PC-3 (cell line): ENCODE data around the gene TSPAN13. TPM values are rescaled to one million over a fixed set of nuclear protein-coding genes. Genes with fewer than 3 reads are reported as not detected.

Source experiments
- ATAC-seq: fragments of 200-7000 bp; cut with Tn5 transposase; 2 replicates; pipeline ENCODE4 v1.9.1; 2020; ENCODE audit warnings: mild to moderate bottlenecking, moderate library complexity
- BruUV-seq: library from RNA; stranded (reverse); fragments of 400-500 nt; replicated peaks from 2 replicates; lab custom pipeline; 2021; lab: Mats Ljungman, UMichigan
- CTCF ChIA-PET: fragments of 300-600 bp; sonication (Branson Sonifier 250); formaldehyde crosslinking; loops from one replicate; lab custom pipeline; 2022; ENCODE audit warnings: antibody characterized with exemption; lab: Charles Lee
- POLR2A ChIA-PET: fragments of 300-600 bp; sonication (Branson Sonifier 250); formaldehyde crosslinking; loops from one replicate; lab custom pipeline; 2022; ENCODE audit warnings: antibody characterized with exemption; ENCODE audit not compliant: unreplicated experiment; lab: Charles Lee
- DNase-seq: peaks from one replicate; pipeline ENCODE4 v3.0.0-alpha.2; 2015
- H2AFZ ChIP-seq: fragments of 300-600 bp; sonication (generic); 2 replicates; pipeline ENCODE4 v1.6.0; 2016; ENCODE audit warnings: antibody characterized with exemption, low read length
- H3F3A ChIP-seq: fragments of 300-600 bp; sonication (generic); one replicate; pipeline ENCODE4 v1.6.0; 2017; ENCODE audit warnings: antibody characterized with exemption, low read length, control low read depth, mild to moderate bottlenecking; ENCODE audit not compliant: unreplicated experiment
- H3K27ac ChIP-seq: fragments of 300-600 bp; sonication (generic); 2 replicates; pipeline ENCODE4 v1.5.1; 2016; ENCODE audit warnings: mild to moderate bottlenecking, low read length
- H3K27me3 ChIP-seq: fragments of 300-600 bp; sonication (generic); 2 replicates; pipeline ENCODE4 v1.6.1; 2016; ENCODE audit warnings: low read length, mixed read lengths
- H3K36me3 ChIP-seq: fragments of 300-600 bp; sonication (generic); 2 replicates; pipeline ENCODE4 v1.6.1; 2016; ENCODE audit warnings: low read depth, mixed run types, low read length, mixed read lengths
- H3K4me1 ChIP-seq: fragments of 300-600 bp; sonication (generic); 2 replicates; pipeline ENCODE4 v1.5.1; 2016; ENCODE audit warnings: low read length; ENCODE audit not compliant: insufficient read depth
- H3K4me2 ChIP-seq: fragments of 300-600 bp; sonication (generic); 2 replicates; pipeline ENCODE4 v1.6.0; 2016; ENCODE audit warnings: low read length
- H3K4me3 ChIP-seq: fragments of 300-600 bp; sonication (generic); 2 replicates; pipeline ENCODE4 v1.5.1; 2016; ENCODE audit warnings: mild to moderate bottlenecking, low read length, mixed read lengths
- H3K79me2 ChIP-seq: fragments of 300-600 bp; sonication (generic); 2 replicates; pipeline ENCODE4 v1.6.1; 2017; ENCODE audit warnings: low read length, mixed read lengths
- H3K9ac ChIP-seq: fragments of 300-600 bp; sonication (generic); 2 replicates; pipeline ENCODE4 v1.6.0; 2016; ENCODE audit warnings: mild to moderate bottlenecking, low read length
- H3K9me2 ChIP-seq: fragments of 300-600 bp; sonication (generic); replicated peaks from 2 replicates; pipeline ENCODE4 v1.6.1; 2016; ENCODE audit warnings: mixed run types, low read length, mixed read lengths
- H3K9me3 ChIP-seq: fragments of 300-600 bp; sonication (generic); 2 replicates; pipeline ENCODE4 v1.6.1; 2016; ENCODE audit warnings: low read length, mixed read lengths
- H4K20me1 ChIP-seq: fragments of 300-600 bp; sonication (generic); 2 replicates; pipeline ENCODE4 v1.6.1; 2016; ENCODE audit warnings: low read length, mixed read lengths
- CTCF ChIP-seq: fragments of 300-600 bp; sonication (generic); conservative IDR thresholded peaks from 2 replicates; pipeline ENCODE4 v1.5.1; 2017; ENCODE audit warnings: antibody characterized with exemption, low read depth, mild to moderate bottlenecking, low read length
- EZH2 ChIP-seq: fragments of 300-600 bp; sonication (generic); IDR thresholded peaks from one replicate; pipeline ENCODE4 v1.6.1; 2017; ENCODE audit warnings: antibody characterized with exemption, mild to moderate bottlenecking, low read length; ENCODE audit not compliant: unreplicated experiment
- EZH2phosphoT487 ChIP-seq: fragments of 300-600 bp; sonication (generic); IDR thresholded peaks from 2 replicates; pipeline ENCODE4 v1.6.1; 2018; ENCODE audit warnings: mild to moderate bottlenecking, antibody characterized with exemption, low read length, borderline replicate concordance
- intact Hi-C: fragments of 100-400 bp; cut with micrococcal nuclease; formaldehyde crosslinking; loops from 2 replicates; pipeline ENCODE4 v1.9.0; 2023
- total RNA-seq: library from RNA; depleted of rRNA; stranded (reverse); fragments of >200 nt; gene quantifications from 2 replicates; pipeline ENCODE4 v1.2.3, GENCODE V29; 2014

TSPAN13 gene
- total RNA-seq, 1 experiment from 2014 or later = 34.9 TPM

- Histone ChIP-seq H2AFZ (no peak overlapping the region), H3F3A (no peaks in the 10 kb centered on the region), H3K79me2 (peaks cover 5% of the 10 kb centered on the region; the same call in 1 of the 2 replicates), H3K4me2 (no peak overlapping the region), H3K27ac (no peak overlapping the region), H3K9me2 (no peaks in the 10 kb centered on the region), H3K36me3 (no peaks in the 10 kb centered on the region; the same call in 1 of the 2 replicates), H4K20me1 (peaks cover 4% of the 10 kb centered on the region; the same call in 1 of the 2 replicates), H3K27me3 (no peaks in the 10 kb centered on the region), H3K4me1 (peaks cover 7% of the 10 kb centered on the region), H3K4me3 (no peak overlapping the region), H3K9me3 (no peaks in the 10 kb centered on the region), H3K9ac (no peak overlapping the region)
- intact Hi-C loops = no loop called here
- BruUV-seq = no TSS peak
- CTCF ChIA-PET = no interaction called here
- POLR2A ChIA-PET = no interaction called here
- TF ChIP-seq CTCF (no peak), EZH2phosphoT487 (no peak)
- no peak for ATAC-seq
- DNase-seq = no peak
Observed at GRCh38 chr7:16776053-16776452, 22.5 kb downstream of the TSPAN13 start.

- CTCF ChIA-PET = no interaction called here
- no peaks in the 10 kb centered on the region for H3K27me3 ChIP-seq
- no peak overlapping the region for H3K27ac ChIP-seq
- POLR2A ChIA-PET = no interaction called here
- no peak for TF ChIP-seq EZH2
- no peak for TF ChIP-seq EZH2phosphoT487
- no peak for TF ChIP-seq CTCF
- DNase-seq = no peak
- H3K79me2 ChIP-seq = no peaks in the 10 kb centered on the region
- no TSS peak for BruUV-seq
- H3K9me3 ChIP-seq = no peaks in the 10 kb centered on the region
- H3K4me3 ChIP-seq = no peak overlapping the region
- intact Hi-C loops = no loop called here
- H4K20me1 ChIP-seq = peaks cover 4% of the 10 kb centered on the region; the same call in 1 of the 2 replicates
- no peak overlapping the region for H3K4me2 ChIP-seq
- no peak for ATAC-seq
- H3K9me2 ChIP-seq = no peaks in the 10 kb centered on the region
- peaks cover 7% of the 10 kb centered on the region for H3K4me1 ChIP-seq
- peaks cover 2% of the 10 kb centered on the region for H3K36me3 ChIP-seq
- H3K9ac ChIP-seq = no peak overlapping the region
- no peaks in the 10 kb centered on the region for H3F3A ChIP-seq
- H2AFZ ChIP-seq = no peak overlapping the region
Observed at GRCh38 chr7:16778476-16778875, 24.9 kb downstream of the TSPAN13 start.

GRCh38 chr7:16779051-16779450, 25.5 kb downstream of the TSPAN13 start:
- H3K79me2 ChIP-seq = no peaks in the 10 kb centered on the region
- H4K20me1 ChIP-seq = peaks cover 4% of the 10 kb centered on the region; the same call in 1 of the 2 replicates
- no peak for ATAC-seq
- ChIA-PET CTCF (no interaction called here), POLR2A (no interaction called here)
- no peaks in the 10 kb centered on the region for H3K27me3 ChIP-seq
- peaks cover 4% of the 10 kb centered on the region for H3K36me3 ChIP-seq
- H3F3A ChIP-seq = no peaks in the 10 kb centered on the region
- no peaks in the 10 kb centered on the region for H3K9me2 ChIP-seq
- no peak overlapping the region for H2AFZ ChIP-seq
- H3K4me1 ChIP-seq = peaks cover 7% of the 10 kb centered on the region
- H3K4me2 ChIP-seq = no peak overlapping the region
- intact Hi-C loops = no loop called here
- BruUV-seq = no TSS peak
- H3K4me3 ChIP-seq = no peak overlapping the region
- no peak overlapping the region for H3K27ac ChIP-seq
- no peak for DNase-seq
- TF ChIP-seq CTCF (no peak), EZH2phosphoT487 (no peak), EZH2 (no peak)
- no peak overlapping the region for H3K9ac ChIP-seq
- no peaks in the 10 kb centered on the region for H3K9me3 ChIP-seq
